PC-3 (cell line): Measurements from ENCODE around the gene SOX5.

ENCODE experiments used
- CTCF ChIP-seq: fragments of 300-600 bp; sonication (generic); conservative IDR thresholded peaks from 2 replicates; pipeline ENCODE4 v1.5.1; 2017; ENCODE audit warnings: antibody characterized with exemption, low read depth, mild to moderate bottlenecking, low read length
- EZH2 ChIP-seq: fragments of 300-600 bp; sonication (generic); IDR thresholded peaks from one replicate; pipeline ENCODE4 v1.6.1; 2017; ENCODE audit warnings: antibody characterized with exemption, mild to moderate bottlenecking, low read length; ENCODE audit not compliant: unreplicated experiment
- EZH2phosphoT487 ChIP-seq: fragments of 300-600 bp; sonication (generic); IDR thresholded peaks from 2 replicates; pipeline ENCODE4 v1.6.1; 2018; ENCODE audit warnings: mild to moderate bottlenecking, antibody characterized with exemption, low read length, borderline replicate concordance

GRCh38 chr12:23816394-23816851 lies 133.0 kb downstream of the SOX5 start:
- TF ChIP-seq CTCF (no peak), EZH2 (no peak), EZH2phosphoT487 (no peak)
